WTC11 (cell line): Measurements from ENCODE around the gene CYRIA. TPM values are rescaled to one million over a fixed set of nuclear protein-coding genes. Genes with fewer than 3 reads are reported as not detected.

Experiments
- ATAC-seq: fragments of 200-7000 bp; cut with Tn5 transposase; 2 replicates; pipeline ENCODE4 v1.10.0; 2021; ENCODE audit warnings: mild to moderate bottlenecking, moderate library complexity
- CTCF ChIA-PET: fragments of 300-600 bp; sonication (Branson Sonifier 250); formaldehyde crosslinking; loops from one replicate; lab custom pipeline; 2021; ENCODE audit warnings: antibody characterized with exemption; lab: Charles Lee
- POLR2A ChIA-PET: fragments of 350-600 bp; sonication (Branson Sonifier 250); formaldehyde crosslinking; loops from one replicate; lab custom pipeline; 2021; ENCODE audit warnings: antibody characterized with exemption; lab: Charles Lee
- DNase-seq: peaks from one replicate; pipeline ENCODE4 v3.0.0; 2021; ENCODE audit warnings: low spot score
- H3K27ac Mint-ChIP-seq: 2 replicates; pipeline ENCODE4 v1.8.0; 2021; ENCODE audit warnings: mixed read lengths
- H3K27me3 Mint-ChIP-seq: 2 replicates; pipeline ENCODE4 v1.8.0; 2021; ENCODE audit warnings: low read depth, mild to moderate bottlenecking, moderate library complexity, mixed read lengths
- H3K36me3 Mint-ChIP-seq: 2 replicates; pipeline ENCODE4 v1.8.0; 2021; ENCODE audit warnings: mixed read lengths
- H3K4me1 Mint-ChIP-seq: 2 replicates; pipeline ENCODE4 v1.8.0; 2022; ENCODE audit warnings: mixed read lengths
- H3K4me3 Mint-ChIP-seq: 2 replicates; pipeline ENCODE4 v1.8.0; 2021; ENCODE audit warnings: mild to moderate bottlenecking, moderate library complexity, mixed read lengths
- H3K9me3 Mint-ChIP-seq: 2 replicates; pipeline ENCODE4 v1.8.0; 2021; ENCODE audit warnings: mixed read lengths
- CBFB ChIP-seq: sonication (generic); formaldehyde crosslinking; IDR thresholded peaks from 2 replicates; pipeline ENCODE4 v1.8.1; 2022; ENCODE audit warnings: mild to moderate bottlenecking, low read depth, missing genetic modification reagents
- CREB1 ChIP-seq: sonication (generic); formaldehyde crosslinking; IDR thresholded peaks from 2 replicates; pipeline ENCODE4 v1.8.0; 2023; ENCODE audit warnings: mild to moderate bottlenecking, missing genetic modification reagents
- E2F1 ChIP-seq: sonication (generic); formaldehyde crosslinking; IDR thresholded peaks from 2 replicates; pipeline ENCODE4 v1.8.0; 2022; ENCODE audit warnings: mild to moderate bottlenecking, missing genetic modification reagents
- ELF4 ChIP-seq: sonication (generic); formaldehyde crosslinking; IDR thresholded peaks from 2 replicates; pipeline ENCODE4 v1.8.1; 2022; ENCODE audit warnings: low read depth, mild to moderate bottlenecking, moderate library complexity, missing genetic modification reagents
- GABPB1 ChIP-seq: sonication (generic); formaldehyde crosslinking; IDR thresholded peaks from 2 replicates; pipeline ENCODE4 v1.8.1; 2023; ENCODE audit warnings: mild to moderate bottlenecking, missing genetic modification reagents
- HMGA2 ChIP-seq: fragments of 250-450 bp; sonication (Bioruptor Pico); IDR thresholded peaks from 2 replicates; pipeline ENCODE4 v1.4.0; 2021; ENCODE audit warnings: mild to moderate bottlenecking, moderate library complexity
- IRF1 ChIP-seq: sonication (generic); formaldehyde crosslinking; IDR thresholded peaks from 2 replicates; pipeline ENCODE4 v1.8.0; 2023; ENCODE audit warnings: missing genetic modification reagents
- KAT7 ChIP-seq: sonication (generic); formaldehyde crosslinking; IDR thresholded peaks from 2 replicates; pipeline ENCODE4 v1.8.1; 2023; ENCODE audit warnings: missing genetic modification reagents, mild to moderate bottlenecking, borderline replicate concordance
- NFATC4 ChIP-seq: fragments of 250-450 bp; sonication (Bioruptor Pico); IDR thresholded peaks from 2 replicates; pipeline ENCODE4 v1.9.0; 2021; ENCODE audit warnings: mild to moderate bottlenecking
- PRDM15 ChIP-seq: sonication (generic); formaldehyde crosslinking; IDR thresholded peaks from 2 replicates; pipeline ENCODE4 v1.8.0; 2022; ENCODE audit warnings: missing genetic modification reagents
- SP1 ChIP-seq: sonication (generic); formaldehyde crosslinking; conservative IDR thresholded peaks from 2 replicates; pipeline ENCODE4 v1.8.1; 2022; ENCODE audit warnings: missing genetic modification reagents
- ZBTB43 ChIP-seq: sonication (generic); formaldehyde crosslinking; IDR thresholded peaks from 2 replicates; pipeline ENCODE4 v1.8.1; 2023; ENCODE audit warnings: mild to moderate bottlenecking, missing genetic modification reagents
- ZNF138 ChIP-seq: sonication (generic); formaldehyde crosslinking; conservative IDR thresholded peaks from 2 replicates; pipeline ENCODE4 v1.8.1; 2022; ENCODE audit warnings: mild to moderate bottlenecking, moderate library complexity, missing genetic modification reagents
- ZNF317 ChIP-seq: sonication (generic); formaldehyde crosslinking; IDR thresholded peaks from 2 replicates; pipeline ENCODE4 v1.8.1; 2023; ENCODE audit warnings: low read depth, mild to moderate bottlenecking, moderate library complexity, missing genetic modification reagents, borderline replicate concordance
- total RNA-seq: library from RNA; stranded (reverse); gene quantifications from 3 replicates; pipeline ENCODE4 v1.2.3, GENCODE V29; 2021
- TF ChIP-seq, protein P1 (sequence below): sonication (generic); formaldehyde crosslinking; IDR thresholded peaks from 2 replicates; pipeline ENCODE4 v1.8.1; 2023; ENCODE audit warnings: mild to moderate bottlenecking, missing genetic modification reagents

CYRIA gene
- total RNA-seq, 1 experiment from 2014 or later: 8.3 TPM

DNA sequence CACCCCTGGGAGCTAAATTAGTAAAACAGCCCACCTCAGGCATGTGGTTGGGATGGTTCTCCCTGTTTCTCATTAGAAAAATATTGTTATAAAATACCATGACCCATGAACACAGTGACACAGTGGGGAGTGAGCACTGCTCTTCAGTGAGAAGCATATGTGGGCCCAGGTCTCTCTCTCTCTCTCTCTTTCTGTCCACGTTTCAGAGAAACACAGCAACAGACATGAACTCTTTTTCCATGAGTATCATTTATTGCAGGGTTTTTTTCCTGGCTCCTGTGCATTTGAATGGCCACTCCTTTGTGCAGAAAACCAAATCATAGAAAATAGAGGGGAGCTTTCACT lies 41.2 kb downstream of the CYRIA start:
- CTCF ChIA-PET: interaction anchor here (0.6 to 2.3 kb wide), 6 partner anchors 10 to 1420 kb away, joined by 3 to 10 read pairs (median 3); no protein-coding TSS in a partner anchor
- H3K27me3 Mint-ChIP-seq: no peaks in the 10 kb centered on the region

DNA sequence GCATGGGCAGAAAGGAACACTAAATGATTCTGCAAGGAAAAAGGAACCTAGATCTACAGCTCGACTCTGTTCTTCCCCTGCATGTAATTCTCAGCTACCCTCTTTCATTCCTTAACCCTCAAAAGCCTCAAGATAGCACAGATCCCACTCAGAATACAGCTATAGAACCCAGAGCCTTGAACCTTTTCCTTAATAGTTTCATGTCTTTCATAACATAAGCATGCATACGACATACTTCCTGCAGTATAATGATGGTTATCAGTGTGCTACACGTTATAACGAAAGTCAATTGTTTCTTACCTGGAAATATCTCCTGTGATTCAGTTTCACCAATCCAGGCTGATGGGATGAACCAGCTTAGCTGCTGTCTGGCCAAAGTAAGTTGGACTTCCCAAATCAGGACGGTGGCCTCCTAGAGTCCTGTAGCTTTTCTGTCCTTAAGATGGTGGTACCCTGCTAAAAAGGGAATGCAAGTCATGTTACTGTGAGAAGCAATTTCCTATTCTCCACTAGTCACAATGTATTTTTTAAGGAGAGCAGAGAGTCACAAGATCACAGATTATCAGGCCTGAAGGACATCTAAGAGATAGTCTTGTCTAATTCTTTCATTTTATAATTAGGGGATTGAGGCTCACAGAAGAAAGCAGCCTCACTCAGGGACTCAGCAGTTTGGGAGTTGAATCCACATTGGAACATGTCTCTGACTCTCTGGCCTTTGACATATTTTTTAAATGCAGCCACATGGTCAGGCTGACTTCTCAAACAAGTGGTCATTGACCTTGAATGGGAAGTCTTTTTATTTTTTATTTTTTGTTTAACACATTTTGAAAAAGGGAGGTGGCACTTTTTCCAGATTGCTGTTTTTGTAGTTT lies 41.8 kb downstream of the CYRIA start:
- ChIA-PET POLR2A (no interaction called here), CTCF (interaction anchor here (1.3 kb wide), 2 partner anchors 11 to 99 kb away, joined by 3 read pairs; no protein-coding TSS in a partner anchor)
- Mint-ChIP-seq H3K27ac (no peak overlapping the region), H3K27me3 (no peaks in the 10 kb centered on the region), H3K4me3 (no peak overlapping the region), H3K4me1 (peaks cover 31% of the 10 kb centered on the region), H3K9me3 (no peaks in the 10 kb centered on the region), H3K36me3 (no peaks in the 10 kb centered on the region; the same call in 1 of the 2 replicates)
- DNase-seq (no peak), ATAC-seq (no peak)
- TF ChIP-seq E2F1 (CRISPR knock-in tag): no peak

More for the DNA sequence above, 41.2 kb downstream of the CYRIA start:
- Mint-ChIP-seq H3K4me1 (peaks cover 37% of the 10 kb centered on the region), H3K4me3 (no peak overlapping the region), H3K27ac (no peak overlapping the region), H3K9me3 (no peaks in the 10 kb centered on the region), H3K36me3 (no peaks in the 10 kb centered on the region; the same call in 1 of the 2 replicates)
- TF ChIP-seq CBFB (CRISPR knock-in tag) (no peak), IRF1 (CRISPR knock-in tag) (no peak), PRDM15 (CRISPR knock-in tag) (no peak), NFATC4 (CRISPR knock-in tag) (no peak), ELF4 (no peak), GABPB1 (CRISPR knock-in tag) (no peak), ZNF138 (CRISPR knock-in tag) (no peak), CREB1 (no peak), HMGA2 (CRISPR knock-in tag) (no peak)
- TF ChIP-seq, protein P1, sequence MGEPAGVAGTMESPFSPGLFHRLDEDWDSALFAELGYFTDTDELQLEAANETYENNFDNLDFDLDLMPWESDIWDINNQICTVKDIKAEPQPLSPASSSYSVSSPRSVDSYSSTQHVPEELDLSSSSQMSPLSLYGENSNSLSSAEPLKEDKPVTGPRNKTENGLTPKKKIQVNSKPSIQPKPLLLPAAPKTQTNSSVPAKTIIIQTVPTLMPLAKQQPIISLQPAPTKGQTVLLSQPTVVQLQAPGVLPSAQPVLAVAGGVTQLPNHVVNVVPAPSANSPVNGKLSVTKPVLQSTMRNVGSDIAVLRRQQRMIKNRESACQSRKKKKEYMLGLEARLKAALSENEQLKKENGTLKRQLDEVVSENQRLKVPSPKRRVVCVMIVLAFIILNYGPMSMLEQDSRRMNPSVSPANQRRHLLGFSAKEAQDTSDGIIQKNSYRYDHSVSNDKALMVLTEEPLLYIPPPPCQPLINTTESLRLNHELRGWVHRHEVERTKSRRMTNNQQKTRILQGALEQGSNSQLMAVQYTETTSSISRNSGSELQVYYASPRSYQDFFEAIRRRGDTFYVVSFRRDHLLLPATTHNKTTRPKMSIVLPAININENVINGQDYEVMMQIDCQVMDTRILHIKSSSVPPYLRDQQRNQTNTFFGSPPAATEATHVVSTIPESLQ: no peak
- DNase-seq: no peak
- no peak for ATAC-seq
- POLR2A ChIA-PET: no interaction called here

DNA sequence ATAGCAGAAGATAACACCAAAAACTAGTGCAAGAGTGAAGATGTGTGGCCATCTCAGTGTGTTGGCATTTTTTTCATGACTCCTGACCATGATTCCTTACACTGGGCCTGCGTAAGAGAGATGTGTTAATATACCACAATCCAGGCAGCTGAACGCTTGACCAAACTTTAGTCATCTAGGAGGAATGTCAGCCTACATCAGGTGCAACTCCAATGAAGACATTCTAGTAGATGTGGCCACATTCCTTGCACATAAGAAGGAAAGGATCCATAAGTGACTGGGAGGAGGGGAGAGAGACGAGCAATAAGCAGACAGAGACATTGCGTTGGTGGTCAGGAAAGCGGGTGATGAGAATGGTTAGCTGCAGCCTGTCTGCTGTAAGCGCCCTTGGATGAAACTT lies 42.6 kb downstream of the CYRIA start:
- TF ChIP-seq KAT7 (CRISPR knock-in tag): no peak
- TF ChIP-seq ELF4: no peak
- TF ChIP-seq PRDM15 (CRISPR knock-in tag): no peak
- TF ChIP-seq SP1: no peak
- TF ChIP-seq E2F1 (CRISPR knock-in tag): no peak
- no peak for TF ChIP-seq ZNF317 (CRISPR knock-in tag)
- TF ChIP-seq ZBTB43 (CRISPR knock-in tag): no peak
- Mint-ChIP-seq H3K27ac (no peak overlapping the region), H3K4me1 (peaks cover 31% of the 10 kb centered on the region), H3K27me3 (no peaks in the 10 kb centered on the region), H3K9me3 (no peaks in the 10 kb centered on the region), H3K4me3 (no peak overlapping the region), H3K36me3 (no peaks in the 10 kb centered on the region; the same call in 1 of the 2 replicates)
- CTCF ChIA-PET: interaction anchor here (1.2 to 1.4 kb wide), 4 partner anchors 10 to 134 kb away, joined by 3 to 7 read pairs (median 4); no protein-coding TSS in a partner anchor
- ATAC-seq (no peak), DNase-seq (no peak)
- POLR2A ChIA-PET: no interaction called here
